ENCODE data around the gene XIRP1.

XIRP1 gene

GRCh38 chr3:39141171-39141995 is 51.0 kb downstream of the XIRP1 start:
- Histone ChIP-seq H3K27me3 (ENCODE audit: control insufficient read depth in 1 of 2, insufficient read depth in 2 of 2, low read length in 2 of 2) (no peaks in the 10 kb centered on the region), H3K27ac (ENCODE audit: low read length) (no peak overlapping the region), H3K9ac (ENCODE audit: low read length in 2 of 2) (peak overlapping the region in 1 of 2 donors; percentile 36), H3K4me3 (ENCODE audit: low read length in 2 of 2) (no peak overlapping the region), H3K9me3 (ENCODE audit: control insufficient read depth in 2 of 2, low read length in 2 of 2) (no peaks in the 10 kb centered on the region), H3K4me1 (ENCODE audit: control insufficient read depth, insufficient read depth, low read length) (peaks cover 32% of the 10 kb centered on the region), H3K36me3 (ENCODE audit: control insufficient read depth in 2 of 2, insufficient read depth in 2 of 2, low read length in 2 of 2) (peaks cover 48 to 65% of the 10 kb centered on the region in 2 donors)

- H3K9me3 ChIP-seq (ENCODE audit: control insufficient read depth in 2 of 2, low read length in 2 of 2) = no peaks in the 10 kb centered on the region
- no peak overlapping the region for H3K4me3 ChIP-seq (ENCODE audit: low read length in 2 of 2)
- no peaks in the 10 kb centered on the region for H3K27me3 ChIP-seq (ENCODE audit: control insufficient read depth in 1 of 2, insufficient read depth in 2 of 2, low read length in 2 of 2)
- H3K4me1 ChIP-seq (ENCODE audit: control insufficient read depth, insufficient read depth, low read length) = peaks cover 26% of the 10 kb centered on the region
- no peak overlapping the region for H3K9ac ChIP-seq (ENCODE audit: low read length in 2 of 2)
- peak overlapping the region; percentile 31 for H3K27ac ChIP-seq (ENCODE audit: low read length)
- peaks cover 43 to 56% of the 10 kb centered on the region in 2 donors for H3K36me3 ChIP-seq (ENCODE audit: control insufficient read depth in 2 of 2, insufficient read depth in 2 of 2, low read length in 2 of 2)
Observed at GRCh38 chr3:39140341-39140971, 51.9 kb downstream of the XIRP1 start.

GRCh38 chr3:39139442-39139841 is 53.0 kb downstream of the XIRP1 start:
- Histone ChIP-seq H3K36me3 (ENCODE audit: control insufficient read depth in 2 of 2, insufficient read depth in 2 of 2, low read length in 2 of 2) (peaks cover 34 to 46% of the 10 kb centered on the region in 2 donors), H3K4me3 (ENCODE audit: low read length in 2 of 2) (no peak overlapping the region), H3K9me3 (ENCODE audit: control insufficient read depth in 2 of 2, low read length in 2 of 2) (no peaks in the 10 kb centered on the region), H3K9ac (ENCODE audit: low read length in 2 of 2) (no peak overlapping the region), H3K27me3 (ENCODE audit: control insufficient read depth in 1 of 2, insufficient read depth in 2 of 2, low read length in 2 of 2) (no peaks in the 10 kb centered on the region), H3K27ac (ENCODE audit: low read length) (peak overlapping the region; percentile 53), H3K4me1 (ENCODE audit: control insufficient read depth, insufficient read depth, low read length) (peaks cover 26% of the 10 kb centered on the region)

GRCh38 chr3:39138804-39139415 is 53.5 kb downstream of the XIRP1 start:
- no peak overlapping the region for H3K4me3 ChIP-seq (ENCODE audit: low read length in 2 of 2)
- H3K36me3 ChIP-seq (ENCODE audit: control insufficient read depth in 2 of 2, insufficient read depth in 2 of 2, low read length in 2 of 2) = peaks cover 28 to 40% of the 10 kb centered on the region in 2 donors
- H3K9ac ChIP-seq (ENCODE audit: low read length in 2 of 2) = no peak overlapping the region
- H3K27ac ChIP-seq (ENCODE audit: low read length) = peak overlapping the region; percentile 18
- H3K4me1 ChIP-seq (ENCODE audit: control insufficient read depth, insufficient read depth, low read length) = peaks cover 26% of the 10 kb centered on the region
- no peaks in the 10 kb centered on the region for H3K9me3 ChIP-seq (ENCODE audit: control insufficient read depth in 2 of 2, low read length in 2 of 2)
- H3K27me3 ChIP-seq (ENCODE audit: control insufficient read depth in 1 of 2, insufficient read depth in 2 of 2, low read length in 2 of 2) = no peaks in the 10 kb centered on the region

- peaks cover 21 to 33% of the 10 kb centered on the region in 2 donors for H3K36me3 ChIP-seq (ENCODE audit: control insufficient read depth in 2 of 2, insufficient read depth in 2 of 2, low read length in 2 of 2)
- no peak overlapping the region for H3K4me3 ChIP-seq (ENCODE audit: low read length in 2 of 2)
- H3K9ac ChIP-seq (ENCODE audit: low read length in 2 of 2) = no peak overlapping the region
- H3K4me1 ChIP-seq (ENCODE audit: control insufficient read depth, insufficient read depth, low read length) = peaks cover 26% of the 10 kb centered on the region
- H3K9me3 ChIP-seq (ENCODE audit: control insufficient read depth in 2 of 2, low read length in 2 of 2) = no peaks in the 10 kb centered on the region
- peak overlapping the region; percentile 18 for H3K27ac ChIP-seq (ENCODE audit: low read length)
- no peaks in the 10 kb centered on the region for H3K27me3 ChIP-seq (ENCODE audit: control insufficient read depth in 1 of 2, insufficient read depth in 2 of 2, low read length in 2 of 2)
Observed at GRCh38 chr3:39137991-39138803, 54.2 kb downstream of the XIRP1 start.

- no peak overlapping the region for H3K9ac ChIP-seq (ENCODE audit: low read length in 2 of 2)
- no peak overlapping the region for H3K4me3 ChIP-seq (ENCODE audit: low read length in 2 of 2)
- peaks cover 14 to 26% of the 10 kb centered on the region in 2 donors for H3K36me3 ChIP-seq (ENCODE audit: control insufficient read depth in 2 of 2, insufficient read depth in 2 of 2, low read length in 2 of 2)
- H3K27ac ChIP-seq (ENCODE audit: low read length) = no peak overlapping the region
- H3K4me1 ChIP-seq (ENCODE audit: control insufficient read depth, insufficient read depth, low read length) = peaks cover 26% of the 10 kb centered on the region
- H3K9me3 ChIP-seq (ENCODE audit: control insufficient read depth in 2 of 2, low read length in 2 of 2) = no peaks in the 10 kb centered on the region
- H3K27me3 ChIP-seq (ENCODE audit: control insufficient read depth in 1 of 2, insufficient read depth in 2 of 2, low read length in 2 of 2) = no peaks in the 10 kb centered on the region
Observed at GRCh38 chr3:39137435-39137936, 54.9 kb downstream of the XIRP1 start.

- Histone ChIP-seq H3K36me3 (ENCODE audit: control insufficient read depth in 2 of 2, insufficient read depth in 2 of 2, low read length in 2 of 2) (peaks cover 10 to 19% of the 10 kb centered on the region in 2 donors), H3K4me1 (ENCODE audit: control insufficient read depth, insufficient read depth, low read length) (peaks cover 19% of the 10 kb centered on the region), H3K27ac (ENCODE audit: low read length) (no peak overlapping the region), H3K9me3 (ENCODE audit: control insufficient read depth in 2 of 2, low read length in 2 of 2) (no peaks in the 10 kb centered on the region), H3K9ac (ENCODE audit: low read length in 2 of 2) (no peak overlapping the region), H3K27me3 (ENCODE audit: control insufficient read depth in 1 of 2, insufficient read depth in 2 of 2, low read length in 2 of 2) (no peaks in the 10 kb centered on the region), H3K4me3 (ENCODE audit: low read length in 2 of 2) (no peak overlapping the region)
Observed at GRCh38 chr3:39136533-39137434, 55.6 kb downstream of the XIRP1 start.

- peaks cover 4% of the 10 kb centered on the region in 2 donors for H3K36me3 ChIP-seq (ENCODE audit: control insufficient read depth in 2 of 2, insufficient read depth in 2 of 2, low read length in 2 of 2)
- H3K4me1 ChIP-seq (ENCODE audit: control insufficient read depth, insufficient read depth, low read length) = peaks cover 5% of the 10 kb centered on the region
Observed at GRCh38 chr3:39135170-39135805, 57.1 kb downstream of the XIRP1 start.

GRCh38 chr3:39134305-39134704 is 58.1 kb downstream of the XIRP1 start:
- Histone ChIP-seq H3K4me1 (ENCODE audit: control insufficient read depth, insufficient read depth, low read length) (peaks cover 4% of the 10 kb centered on the region), H3K4me3 (ENCODE audit: low read length in 2 of 2) (no peak overlapping the region), H3K36me3 (ENCODE audit: control insufficient read depth in 2 of 2, insufficient read depth in 2 of 2, low read length in 2 of 2) (peaks cover 0 to 4% of the 10 kb centered on the region in 2 donors), H3K9me3 (ENCODE audit: control insufficient read depth in 2 of 2, low read length in 2 of 2) (no peaks in the 10 kb centered on the region), H3K27ac (ENCODE audit: low read length) (no peak overlapping the region), H3K27me3 (ENCODE audit: control insufficient read depth in 1 of 2, insufficient read depth in 2 of 2, low read length in 2 of 2) (no peaks in the 10 kb centered on the region), H3K9ac (ENCODE audit: low read length in 2 of 2) (no peak overlapping the region)

More at GRCh38 chr3:39135170-39135805, 57.1 kb downstream of the XIRP1 start:
- Histone ChIP-seq H3K27me3 (ENCODE audit: control insufficient read depth in 1 of 2, insufficient read depth in 2 of 2, low read length in 2 of 2) (no peaks in the 10 kb centered on the region), H3K9me3 (ENCODE audit: control insufficient read depth in 2 of 2, low read length in 2 of 2) (no peaks in the 10 kb centered on the region), H3K27ac (ENCODE audit: low read length) (no peak overlapping the region), H3K9ac (ENCODE audit: low read length in 2 of 2) (no peak overlapping the region), H3K4me3 (ENCODE audit: low read length in 2 of 2) (no peak overlapping the region)

All from stomach smooth muscle (tissue), 2 donors.